HepG2 (cell line): ENCODE results near the gene ARMC5. TPM values are rescaled to one million over a fixed set of nuclear protein-coding genes. Genes with fewer than 3 reads are reported as not detected.

Experiments
- CEBPG ChIP-seq: IDR thresholded peaks from 2 replicates; pipeline ENCODE4 v1.6.1; 2016
- KLF16 ChIP-seq, 2 experiments: sonication (generic) in 1 of 2; formaldehyde crosslinking in 1 of 2; IDR thresholded peaks; 2 replicates each; pipeline versions ENCODE4 v1.6.1 to v1.8.0; 2016 to 2023; ENCODE audit warnings: missing genetic modification reagents in 2 of 2, missing compliant biosample characterization in 1 of 2
- MBNL3 ChIP-seq: fragments of 250-450 bp; sonication (Bioruptor Pico); conservative IDR thresholded peaks from 2 replicates; pipeline ENCODE4 v1.8.0; 2022; ENCODE audit warnings: mild to moderate bottlenecking, inconsistent platforms
- PITX1 ChIP-seq: sonication (generic); formaldehyde crosslinking; IDR thresholded peaks from 2 replicates; pipeline ENCODE4 v1.5.1; 2020; ENCODE audit warnings: mild to moderate bottlenecking, missing genetic modification reagents
- PTBP1 ChIP-seq: fragments of 200-400 bp; formaldehyde crosslinking; IDR thresholded peaks from 2 replicates; pipeline ENCODE4 v1.6.1; 2018; ENCODE audit warnings: low read length, low read depth; ENCODE audit not compliant: poor library complexity, severe bottlenecking
- RNF2 ChIP-seq: fragments of 450-650 bp; conservative IDR thresholded peaks from 2 replicates; pipeline ENCODE4 v1.6.1; 2016; ENCODE audit warnings: low read depth
- ZFP37 ChIP-seq: sonication (generic); formaldehyde crosslinking; IDR thresholded peaks from 2 replicates; pipeline ENCODE4 v1.4.0; 2020; ENCODE audit warnings: missing genetic modification reagents, borderline replicate concordance
- ZNF337 ChIP-seq: sonication (generic); formaldehyde crosslinking; IDR thresholded peaks from 2 replicates; pipeline ENCODE4 v1.5.1; 2020; ENCODE audit warnings: missing genetic modification reagents, low read depth, mild to moderate bottlenecking, borderline replicate concordance
- ZNF660 ChIP-seq: sonication (generic); formaldehyde crosslinking; IDR thresholded peaks from 2 replicates; pipeline ENCODE4 v1.5.1; 2020; ENCODE audit warnings: mild to moderate bottlenecking, low read depth, missing genetic modification reagents, borderline replicate concordance
- ZSCAN9 ChIP-seq: IDR thresholded peaks from 2 replicates; pipeline ENCODE4 v1.6.1; 2016; ENCODE audit warnings: borderline replicate concordance
- polyA plus RNA-seq, 8 experiments: library from polyadenylated mRNA; depleted of rRNA in 3 of 8; stranded (reverse) in 7 of 8; unstranded in 1 of 8; fragments of >200 nt; fragmentation: Illumina TruSeq in 4 of 8; extraction: Trizol in 4 of 8; gene quantifications; 2 replicates each; pipeline versions ENCODE4 v1.2.1 to v1.2.3, GENCODE V29; 2011 to 2016; ENCODE audit warnings: low read depth in 4 of 8, missing spikeins in 1 of 8, mixed read lengths in 1 of 8; ENCODE audit not compliant: insufficient read depth in 1 of 8
- total RNA-seq, 5 experiments: library from RNA; depleted of rRNA; stranded (reverse); fragments of >200 nt; fragmentation: Illumina TruSeq; extraction: Trizol; gene quantifications; 2 replicates each; pipeline ENCODE4 v1.2.3, GENCODE V29; 2016; ENCODE audit warnings: low read depth in 1 of 5
- TF ChIP-seq, protein P1 (sequence below): IDR thresholded peaks from 2 replicates; pipeline ENCODE4 v1.6.1; 2016
- TF ChIP-seq, protein P2 (sequence below): sonication (generic); formaldehyde crosslinking; IDR thresholded peaks from 2 replicates; pipeline ENCODE4 v1.8.0; 2022; ENCODE audit warnings: low read depth, missing genetic modification reagents
- TF ChIP-seq, protein P3 (sequence below): sonication (generic); formaldehyde crosslinking; IDR thresholded peaks from 2 replicates; pipeline ENCODE4 v1.4.0; 2020; ENCODE audit warnings: missing genetic modification reagents
- TF ChIP-seq, protein P4 (sequence below): sonication (generic); formaldehyde crosslinking; conservative IDR thresholded peaks from 2 replicates; pipeline ENCODE4 v1.8.0; 2022; ENCODE audit warnings: low read depth, missing genetic modification reagents
- TF ChIP-seq, protein P5 (sequence below): sonication (generic); formaldehyde crosslinking; IDR thresholded peaks from 2 replicates; pipeline ENCODE4 v1.5.0; 2020; ENCODE audit warnings: mild to moderate bottlenecking, missing genetic modification reagents
- TF ChIP-seq, protein P6 (sequence below): IDR thresholded peaks from 2 replicates; pipeline ENCODE4 v1.6.1; 2016; ENCODE audit warnings: missing compliant biosample characterization, missing genetic modification reagents, borderline replicate concordance
- TF ChIP-seq, protein P7 (sequence below): IDR thresholded peaks from 2 replicates; pipeline ENCODE4 v1.6.1; 2016; ENCODE audit warnings: low read depth, borderline replicate concordance

Gene ARMC5
- total and polyA plus RNA-seq, 2 of the 13 experiments (the other 11 are each of a cell fraction or from before 2014, with no cell fraction given), result 10.8 to 22.3 TPM

DNA sequence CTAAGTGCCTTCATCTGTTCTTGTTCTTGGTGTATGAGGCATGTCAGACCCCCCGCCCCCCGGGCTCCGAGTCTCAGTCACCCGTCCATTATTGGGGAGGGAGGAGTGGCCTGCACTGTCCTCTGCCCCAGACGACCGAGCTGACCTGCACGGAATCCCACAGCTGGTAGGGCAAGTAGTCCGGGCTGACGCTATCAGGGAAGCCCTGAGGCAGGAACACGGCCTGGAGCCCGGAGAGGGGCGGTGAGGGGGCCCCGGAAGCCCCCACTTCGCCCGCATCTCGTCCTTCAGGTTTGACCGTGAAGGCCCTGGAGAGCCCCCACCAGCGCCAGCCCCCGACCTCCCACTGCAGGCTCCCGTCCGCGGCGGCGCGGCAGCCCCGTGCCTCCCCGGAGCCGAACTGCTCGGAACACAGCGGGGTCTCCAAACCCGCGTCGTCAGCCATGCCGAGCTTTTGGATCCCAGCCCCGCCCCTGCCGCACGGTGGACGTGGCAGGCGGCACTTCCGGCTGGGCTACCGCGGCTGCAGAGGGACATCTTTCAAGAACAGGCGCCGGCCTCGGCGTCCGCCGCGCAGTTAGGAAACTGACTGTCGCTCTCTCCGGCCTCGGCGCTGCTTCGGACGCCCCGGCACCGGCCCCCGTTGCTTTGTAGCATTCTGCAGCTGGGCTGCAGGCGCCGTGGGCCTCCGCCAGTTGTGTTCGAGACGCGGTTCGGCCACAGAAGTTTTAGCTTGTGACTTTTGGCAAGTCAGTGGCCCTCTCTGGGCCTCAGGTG is 48.8 kb downstream of the ARMC5 start, which contains the start of gene RUSF1 (continued):
- TF ChIP-seq, protein P1, sequence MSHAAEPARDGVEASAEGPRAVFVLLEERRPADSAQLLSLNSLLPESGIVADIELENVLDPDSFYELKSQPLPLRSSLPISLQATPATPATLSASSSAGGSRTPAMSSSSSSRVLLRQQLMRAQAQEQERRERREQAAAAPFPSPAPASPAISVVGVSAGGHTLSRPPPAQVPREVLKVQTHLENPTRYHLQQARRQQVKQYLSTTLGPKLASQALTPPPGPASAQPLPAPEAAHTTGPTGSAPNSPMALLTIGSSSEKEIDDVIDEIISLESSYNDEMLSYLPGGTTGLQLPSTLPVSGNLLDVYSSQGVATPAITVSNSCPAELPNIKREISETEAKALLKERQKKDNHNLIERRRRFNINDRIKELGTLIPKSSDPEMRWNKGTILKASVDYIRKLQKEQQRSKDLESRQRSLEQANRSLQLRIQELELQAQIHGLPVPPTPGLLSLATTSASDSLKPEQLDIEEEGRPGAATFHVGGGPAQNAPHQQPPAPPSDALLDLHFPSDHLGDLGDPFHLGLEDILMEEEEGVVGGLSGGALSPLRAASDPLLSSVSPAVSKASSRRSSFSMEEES (CRISPR knock-in tag), result peak; percentile 69
- no peak; the same call in 1 of the 2 replicates for TF ChIP-seq ZNF660 (CRISPR knock-in tag)
- peak; percentile 91 for TF ChIP-seq PTBP1
- TF ChIP-seq, protein P2, sequence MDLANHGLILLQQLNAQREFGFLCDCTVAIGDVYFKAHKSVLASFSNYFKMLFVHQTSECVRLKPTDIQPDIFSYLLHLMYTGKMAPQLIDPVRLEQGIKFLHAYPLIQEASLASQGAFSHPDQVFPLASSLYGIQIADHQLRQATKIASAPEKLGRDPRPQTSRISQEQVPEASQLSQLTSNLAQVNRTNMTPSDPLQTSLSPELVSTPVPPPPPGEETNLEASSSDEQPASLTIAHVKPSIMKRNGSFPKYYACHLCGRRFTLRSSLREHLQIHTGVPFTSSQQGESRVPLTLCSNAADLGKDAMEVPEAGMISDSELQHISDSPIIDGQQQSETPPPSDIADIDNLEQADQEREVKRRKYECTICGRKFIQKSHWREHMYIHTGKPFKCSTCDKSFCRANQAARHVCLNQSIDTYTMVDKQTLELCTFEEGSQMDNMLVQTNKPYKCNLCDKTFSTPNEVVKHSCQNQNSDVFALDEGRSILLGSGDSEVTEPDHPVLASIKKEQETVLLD (CRISPR knock-in tag), result peak; percentile 64; the same call in 1 of the 2 replicates
- TF ChIP-seq, protein P3, sequence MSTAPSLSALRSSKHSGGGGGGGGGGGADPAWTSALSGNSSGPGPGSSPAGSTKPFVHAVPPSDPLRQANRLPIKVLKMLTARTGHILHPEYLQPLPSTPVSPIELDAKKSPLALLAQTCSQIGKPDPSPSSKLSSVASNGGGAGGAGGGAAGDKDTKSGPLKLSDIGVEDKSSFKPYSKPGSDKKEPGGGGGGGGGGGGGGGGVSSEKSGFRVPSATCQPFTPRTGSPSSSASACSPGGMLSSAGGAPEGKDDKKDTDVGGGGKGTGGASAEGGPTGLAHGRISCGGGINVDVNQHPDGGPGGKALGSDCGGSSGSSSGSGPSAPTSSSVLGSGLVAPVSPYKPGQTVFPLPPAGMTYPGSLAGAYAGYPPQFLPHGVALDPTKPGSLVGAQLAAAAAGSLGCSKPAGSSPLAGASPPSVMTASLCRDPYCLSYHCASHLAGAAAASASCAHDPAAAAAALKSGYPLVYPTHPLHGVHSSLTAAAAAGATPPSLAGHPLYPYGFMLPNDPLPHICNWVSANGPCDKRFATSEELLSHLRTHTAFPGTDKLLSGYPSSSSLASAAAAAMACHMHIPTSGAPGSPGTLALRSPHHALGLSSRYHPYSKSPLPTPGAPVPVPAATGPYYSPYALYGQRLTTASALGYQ, result peak; percentile 70
- TF ChIP-seq MBNL3, result no peak
- TF ChIP-seq, protein P4, sequence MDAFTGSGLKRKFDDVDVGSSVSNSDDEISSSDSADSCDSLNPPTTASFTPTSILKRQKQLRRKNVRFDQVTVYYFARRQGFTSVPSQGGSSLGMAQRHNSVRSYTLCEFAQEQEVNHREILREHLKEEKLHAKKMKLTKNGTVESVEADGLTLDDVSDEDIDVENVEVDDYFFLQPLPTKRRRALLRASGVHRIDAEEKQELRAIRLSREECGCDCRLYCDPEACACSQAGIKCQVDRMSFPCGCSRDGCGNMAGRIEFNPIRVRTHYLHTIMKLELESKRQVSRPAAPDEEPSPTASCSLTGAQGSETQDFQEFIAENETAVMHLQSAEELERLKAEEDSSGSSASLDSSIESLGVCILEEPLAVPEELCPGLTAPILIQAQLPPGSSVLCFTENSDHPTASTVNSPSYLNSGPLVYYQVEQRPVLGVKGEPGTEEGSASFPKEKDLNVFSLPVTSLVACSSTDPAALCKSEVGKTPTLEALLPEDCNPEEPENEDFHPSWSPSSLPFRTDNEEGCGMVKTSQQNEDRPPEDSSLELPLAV (CRISPR knock-in tag), result no peak
- peak; percentile 63 for TF ChIP-seq PITX1 (CRISPR knock-in tag)
- TF ChIP-seq, protein P5, sequence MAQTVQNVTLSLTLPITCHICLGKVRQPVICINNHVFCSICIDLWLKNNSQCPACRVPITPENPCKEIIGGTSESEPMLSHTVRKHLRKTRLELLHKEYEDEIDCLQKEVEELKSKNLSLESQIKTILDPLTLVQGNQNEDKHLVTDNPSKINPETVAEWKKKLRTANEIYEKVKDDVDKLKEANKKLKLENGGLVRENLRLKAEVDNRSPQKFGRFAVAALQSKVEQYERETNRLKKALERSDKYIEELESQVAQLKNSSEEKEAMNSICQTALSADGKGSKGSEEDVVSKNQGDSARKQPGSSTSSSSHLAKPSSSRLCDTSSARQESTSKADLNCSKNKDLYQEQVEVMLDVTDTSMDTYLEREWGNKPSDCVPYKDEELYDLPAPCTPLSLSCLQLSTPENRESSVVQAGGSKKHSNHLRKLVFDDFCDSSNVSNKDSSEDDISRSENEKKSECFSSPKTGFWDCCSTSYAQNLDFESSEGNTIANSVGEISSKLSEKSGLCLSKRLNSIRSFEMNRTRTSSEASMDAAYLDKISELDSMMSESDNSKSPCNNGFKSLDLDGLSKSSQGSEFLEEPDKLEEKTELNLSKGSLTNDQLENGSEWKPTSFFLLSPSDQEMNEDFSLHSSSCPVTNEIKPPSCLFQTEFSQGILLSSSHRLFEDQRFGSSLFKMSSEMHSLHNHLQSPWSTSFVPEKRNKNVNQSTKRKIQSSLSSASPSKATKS (CRISPR knock-in tag), result peak; percentile 73; the same call in 1 of the 2 replicates
- TF ChIP-seq ZSCAN9, result peak; percentile 88
- TF ChIP-seq, protein P6, sequence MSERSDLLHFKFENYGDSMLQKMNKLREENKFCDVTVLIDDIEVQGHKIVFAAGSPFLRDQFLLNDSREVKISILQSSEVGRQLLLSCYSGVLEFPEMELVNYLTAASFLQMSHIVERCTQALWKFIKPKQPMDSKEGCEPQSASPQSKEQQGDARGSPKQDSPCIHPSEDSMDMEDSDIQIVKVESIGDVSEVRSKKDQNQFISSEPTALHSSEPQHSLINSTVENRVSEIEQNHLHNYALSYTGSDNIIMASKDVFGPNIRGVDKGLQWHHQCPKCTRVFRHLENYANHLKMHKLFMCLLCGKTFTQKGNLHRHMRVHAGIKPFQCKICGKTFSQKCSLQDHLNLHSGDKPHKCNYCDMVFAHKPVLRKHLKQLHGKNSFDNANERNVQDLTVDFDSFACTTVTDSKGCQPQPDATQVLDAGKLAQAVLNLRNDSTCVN (CRISPR knock-in tag), result peak; percentile 60; the same call in 1 of the 2 replicates
- peak in 1 of 2 experiments; percentile 99; a peak in 2 of 4 replicates for TF ChIP-seq KLF16 (CRISPR knock-in tag; IDR thresholded peaks at IDR 0.05)
- TF ChIP-seq CEBPG (CRISPR knock-in tag), result peak; percentile 57
- TF ChIP-seq RNF2, result peak; percentile 67; the same call in 1 of the 2 replicates
- peak; percentile 27; the same call in 1 of the 2 replicates for TF ChIP-seq ZFP37
- TF ChIP-seq, protein P7, sequence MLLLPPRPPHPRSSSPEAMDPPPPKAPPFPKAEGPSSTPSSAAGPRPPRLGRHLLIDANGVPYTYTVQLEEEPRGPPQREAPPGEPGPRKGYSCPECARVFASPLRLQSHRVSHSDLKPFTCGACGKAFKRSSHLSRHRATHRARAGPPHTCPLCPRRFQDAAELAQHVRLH, result no peak
- peak; percentile 48; the same call in 1 of the 2 replicates for TF ChIP-seq ZNF337 (CRISPR knock-in tag)
